Activated CD4-positive, CD25-positive, alpha-beta regulatory T cell treated with anti-CD3 and anti-CD28 coated beads, Interleukin-2, amount 50 U/mL, for 16 hours (primary cell): ENCODE results near the gene METTL15.
"Not testable (repeated sequence)": the region's sequence is repeated elsewhere in the genome, so short reads cannot be mapped to it uniquely, and the experiment has no call there.

Experiments used
- DNase-seq: peaks from one replicate; pipeline ENCODE4 v3.0.0-alpha.2; 2020; ENCODE audit warnings: low read depth, low spot score

The METTL15 gene

DNA sequence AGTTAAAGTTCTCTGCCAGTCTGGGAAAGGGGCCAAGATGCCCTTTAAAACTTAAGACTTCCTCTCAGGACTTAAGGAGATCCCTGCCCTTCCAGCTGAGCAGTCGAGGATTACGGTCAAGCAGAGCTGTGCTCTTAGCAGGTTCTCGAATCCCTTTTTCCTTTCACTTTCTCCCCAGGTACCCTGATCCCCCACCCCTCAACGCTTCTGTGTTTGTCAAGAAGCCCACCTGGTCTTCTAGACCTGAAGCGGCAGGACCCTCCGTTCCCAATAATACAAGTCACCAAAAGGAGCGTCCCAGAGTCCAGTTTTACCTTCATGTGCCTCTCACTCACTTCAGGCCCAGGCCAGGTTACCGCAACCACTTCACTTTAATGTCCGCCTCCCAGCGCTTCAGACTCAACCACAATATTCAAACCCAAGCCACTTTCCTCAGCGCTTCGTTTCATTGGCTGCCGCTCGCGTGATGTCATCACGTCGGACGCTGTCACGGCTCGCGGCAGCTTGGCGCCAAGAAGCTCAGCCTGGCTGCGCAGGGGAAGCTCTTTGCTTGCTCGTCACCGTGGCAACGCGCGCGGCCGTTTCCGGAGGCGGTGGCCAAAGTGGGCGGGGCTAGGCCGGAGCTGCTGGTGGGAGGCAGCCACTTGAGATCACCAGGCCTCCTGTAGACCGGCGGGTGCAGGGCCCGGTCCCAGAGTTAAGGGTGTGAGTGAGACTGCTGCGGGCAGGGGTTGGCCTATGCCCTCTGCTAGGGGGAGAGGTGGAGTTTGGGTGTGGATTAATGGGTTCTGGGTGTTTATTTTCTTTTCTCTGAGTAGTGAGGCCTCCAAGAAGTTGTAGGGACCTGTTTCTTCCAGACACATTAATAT lies at the start of gene METTL15, which contains the start of gene KIF18A:
TSS of gene METTL15 (plus strand) at position 639 of the 869 bp plus-strand sequence. CDS start 4,947 bp downstream, outside the sequence.
TSS of gene KIF18A (minus strand) at position 407 of the 869 bp plus-strand sequence. CDS start 10,209 bp downstream, outside the sequence.
- peak; percentile 99 for DNase-seq

DNA sequence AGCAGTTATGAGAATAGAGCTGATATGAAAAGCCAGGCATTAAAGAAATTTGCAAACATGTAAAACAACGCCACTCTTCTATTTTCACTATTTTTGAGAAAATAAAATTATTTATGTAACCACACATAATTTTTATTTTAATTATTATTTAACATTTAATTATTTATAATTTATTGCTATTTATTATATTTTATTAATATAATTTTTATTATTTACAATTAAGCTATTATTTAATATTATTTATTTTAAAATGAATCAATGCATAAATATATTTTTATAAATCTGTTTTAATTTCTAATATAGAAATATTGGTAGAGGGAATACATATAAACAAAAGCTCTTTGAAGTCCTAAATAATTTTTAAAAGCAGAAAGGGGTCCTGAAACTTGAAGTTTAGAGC lies 36.9 kb upstream of the METTL15 start:
- no peak for DNase-seq

DNA sequence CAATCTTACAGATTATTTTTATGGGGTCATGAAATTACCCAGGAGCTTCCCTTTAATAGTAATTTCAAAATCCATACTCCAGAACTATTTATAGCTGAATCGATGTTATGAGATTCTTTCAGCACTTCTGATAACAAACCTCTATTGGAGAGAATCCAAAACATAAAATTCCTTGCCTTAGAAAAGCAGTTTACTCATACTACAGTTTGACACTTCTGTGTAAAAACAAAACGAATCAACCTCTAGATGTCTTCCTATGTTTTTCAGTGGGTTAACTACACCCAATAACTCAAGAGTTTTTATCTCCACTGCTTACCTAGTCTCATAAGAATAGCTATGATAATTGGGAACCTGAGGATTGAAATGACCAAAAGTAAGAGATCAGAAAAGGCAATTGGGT lies 35.9 kb upstream of the METTL15 start:
- DNase-seq: no peak

DNA sequence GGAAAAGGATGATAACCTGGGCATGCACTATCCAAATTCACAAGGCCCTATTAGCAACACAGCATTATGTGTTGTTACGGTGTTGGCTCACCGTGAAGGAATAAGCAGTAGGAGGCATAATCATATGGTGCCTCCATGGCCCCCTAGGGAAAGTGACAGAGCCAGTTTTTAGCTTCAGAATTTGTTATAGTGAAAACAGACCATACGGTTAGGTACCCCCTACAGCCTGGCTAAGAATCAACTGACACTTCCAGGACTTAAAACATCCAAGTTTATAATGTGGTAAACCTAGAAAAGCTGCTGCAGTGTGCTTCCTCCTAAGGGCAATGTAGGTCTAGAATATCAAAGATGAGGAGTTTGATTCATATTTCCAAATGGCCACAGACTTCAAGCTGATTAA lies 30.7 kb upstream of the METTL15 start:
- DNase-seq: no peak

DNA sequence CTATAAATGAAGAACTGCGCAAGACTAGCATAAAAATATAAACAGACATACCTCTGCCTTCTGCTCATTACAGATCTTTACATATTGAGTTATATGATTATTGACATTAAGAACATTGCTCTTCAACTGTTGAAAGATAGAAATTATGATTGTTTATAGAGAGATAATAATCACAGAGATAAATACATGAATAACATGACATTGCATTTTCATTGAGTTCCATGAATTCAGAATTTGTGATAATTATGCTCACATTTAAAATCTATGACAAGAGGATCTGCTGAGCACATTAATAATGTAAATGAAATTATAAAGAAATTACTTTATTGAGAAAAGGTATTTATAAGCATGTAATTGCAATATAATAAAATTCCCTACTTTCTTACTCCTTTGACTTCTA lies 25.1 kb upstream of the METTL15 start:
- no peak for DNase-seq

GRCh38 chr11:28086569-28086968 lies 21.6 kb upstream of the METTL15 start:
- DNase-seq: no peak

GRCh38 chr11:28087192-28087591 lies 21.0 kb upstream of the METTL15 start:
- DNase-seq: not testable (repeated sequence)

DNA sequence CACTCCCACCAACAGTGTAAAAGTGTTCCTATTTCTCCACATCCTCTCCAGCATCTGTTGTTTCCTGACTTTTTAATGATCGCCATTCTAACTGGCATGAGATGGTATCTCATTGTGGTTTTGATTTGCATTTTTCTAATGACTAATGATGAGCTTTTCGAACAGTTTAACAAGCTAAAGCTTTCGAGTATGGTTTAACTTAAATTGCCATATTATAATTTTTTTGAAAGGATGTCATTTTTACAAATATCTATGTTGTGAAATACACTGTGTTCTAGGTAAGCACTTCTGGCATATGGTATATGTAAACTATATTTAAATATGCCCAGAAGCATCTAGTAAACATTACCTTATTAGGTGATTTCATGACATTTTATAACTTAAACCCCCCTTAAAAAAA lies 20.5 kb upstream of the METTL15 start:
- DNase-seq: not testable (repeated sequence)

GRCh38 chr11:28089378-28089777 lies 18.8 kb upstream of the METTL15 start:
- DNase-seq: no peak

DNA sequence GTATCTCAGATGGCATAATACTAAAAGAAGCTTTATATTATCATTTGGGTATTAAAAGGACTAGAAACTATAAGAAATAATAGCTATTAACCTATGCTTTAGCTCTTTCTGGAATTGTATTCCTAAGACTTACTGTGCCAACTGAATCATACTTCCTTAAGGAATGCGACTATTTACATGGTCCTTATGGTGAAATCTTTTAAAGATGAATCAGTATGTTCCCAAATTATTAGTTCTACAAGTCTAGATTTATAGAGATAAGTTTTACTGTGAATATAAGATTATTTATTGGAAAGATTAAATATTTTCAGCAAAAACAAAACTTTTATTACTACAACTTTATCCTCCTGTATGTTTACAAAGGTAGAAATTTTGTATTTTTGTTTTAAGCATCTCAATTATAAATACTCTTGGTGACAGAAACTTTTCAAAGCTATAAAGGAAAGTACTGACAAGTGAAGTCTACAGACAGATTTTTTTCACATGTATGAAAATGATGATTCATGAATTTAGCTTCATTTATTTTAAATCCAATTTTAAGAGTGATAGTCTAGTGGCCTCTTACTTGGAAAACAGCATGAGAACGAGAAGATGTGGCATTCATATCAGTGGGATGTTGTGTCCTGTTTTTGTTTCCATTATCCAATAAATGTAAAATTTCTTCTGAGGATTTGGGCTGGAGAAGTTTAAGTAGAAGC lies 18.0 kb upstream of the METTL15 start:
- DNase-seq: no peak

- no peak for DNase-seq
Measured at GRCh38 chr11:28092786-28093185, 15.4 kb upstream of the METTL15 start.

- DNase-seq: no peak
Measured at GRCh38 chr11:28098257-28098656, 9.9 kb upstream of the METTL15 start.

- no peak for DNase-seq
Measured at GRCh38 chr11:28099715-28100114, 8.5 kb upstream of the METTL15 start.

DNA sequence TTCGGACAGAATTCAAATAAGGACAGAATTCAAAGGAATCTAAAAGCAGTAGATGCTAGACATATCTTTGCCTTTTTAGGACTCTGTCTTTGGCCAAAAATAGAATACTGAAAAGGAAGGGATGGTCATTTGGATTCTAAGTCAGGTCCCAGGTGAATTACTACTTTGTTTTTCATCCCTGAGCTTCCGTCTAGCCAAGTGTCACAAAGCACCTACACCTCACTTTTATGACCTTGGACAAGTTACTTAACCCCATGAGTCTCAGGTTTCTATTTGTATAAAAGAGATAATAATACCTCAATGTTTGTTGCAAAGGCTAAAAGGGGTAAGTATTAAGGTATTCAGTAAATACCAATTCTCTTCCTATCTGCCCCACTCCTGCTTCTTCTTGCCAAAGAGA lies 7.5 kb upstream of the METTL15 start:
- DNase-seq: no peak

DNA sequence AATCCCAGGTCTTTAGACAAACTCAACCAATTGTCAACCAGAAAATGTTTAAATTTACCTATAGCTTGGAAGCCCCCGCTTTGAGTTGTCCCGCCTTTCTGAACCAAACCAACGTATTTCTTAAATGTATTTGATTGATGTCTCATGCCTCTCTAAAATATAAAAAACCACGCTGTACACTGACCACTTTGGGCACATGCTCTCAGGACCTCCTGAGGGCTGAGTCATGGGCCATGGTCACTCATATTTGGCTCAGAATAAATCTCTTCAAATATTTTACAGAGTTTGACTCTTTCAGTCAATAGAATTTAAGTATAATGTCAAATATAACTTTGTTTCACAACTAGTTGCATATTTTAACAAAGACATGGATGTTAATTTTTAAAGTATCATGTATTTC lies 5.9 kb upstream of the METTL15 start:
- DNase-seq: not testable (repeated sequence)

DNA sequence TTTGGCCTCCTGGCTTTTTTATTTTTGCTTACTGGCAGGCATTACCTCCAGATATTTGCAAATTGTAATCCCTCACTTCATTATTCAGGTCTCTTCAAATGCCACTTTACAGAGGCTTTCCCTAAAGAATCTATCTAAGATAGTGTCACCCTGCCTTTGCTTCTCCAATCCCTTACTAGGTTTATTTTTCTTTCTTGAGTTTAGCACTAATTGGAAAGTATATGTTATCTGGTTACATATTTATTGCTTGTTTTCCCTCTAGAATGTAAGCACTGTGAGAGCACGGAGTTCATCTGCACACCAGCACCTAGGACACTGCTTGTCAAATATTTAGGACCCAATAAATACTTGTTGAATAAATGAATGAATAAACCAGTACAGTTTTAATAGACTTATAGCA lies 3.8 kb upstream of the METTL15 start:
- no peak for DNase-seq

- DNase-seq: no peak
Measured at GRCh38 chr11:28104984-28105383, 3.2 kb upstream of the METTL15 start.

DNA sequence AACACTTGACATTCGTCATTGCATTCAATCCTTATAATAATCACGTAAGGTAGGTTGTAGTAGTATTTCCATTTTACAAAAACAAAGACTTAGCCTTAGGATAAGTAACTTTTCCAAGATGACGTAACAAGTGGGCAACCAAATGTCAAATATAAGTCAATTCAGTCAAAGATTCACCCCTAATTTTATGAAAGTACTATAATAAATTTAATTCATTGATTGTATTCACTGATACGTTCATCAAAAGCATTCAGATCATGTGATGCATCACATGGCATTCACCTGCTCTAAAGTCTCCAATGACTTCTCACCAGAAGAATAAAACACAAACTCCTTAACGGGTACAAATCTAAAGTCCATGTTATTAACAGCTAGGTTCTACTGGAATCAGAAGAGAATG lies 2.3 kb upstream of the METTL15 start:
- no peak for DNase-seq

GRCh38 chr11:28106353-28107043 lies 1.7 kb upstream of the METTL15 start:
- no peak for DNase-seq

DNA sequence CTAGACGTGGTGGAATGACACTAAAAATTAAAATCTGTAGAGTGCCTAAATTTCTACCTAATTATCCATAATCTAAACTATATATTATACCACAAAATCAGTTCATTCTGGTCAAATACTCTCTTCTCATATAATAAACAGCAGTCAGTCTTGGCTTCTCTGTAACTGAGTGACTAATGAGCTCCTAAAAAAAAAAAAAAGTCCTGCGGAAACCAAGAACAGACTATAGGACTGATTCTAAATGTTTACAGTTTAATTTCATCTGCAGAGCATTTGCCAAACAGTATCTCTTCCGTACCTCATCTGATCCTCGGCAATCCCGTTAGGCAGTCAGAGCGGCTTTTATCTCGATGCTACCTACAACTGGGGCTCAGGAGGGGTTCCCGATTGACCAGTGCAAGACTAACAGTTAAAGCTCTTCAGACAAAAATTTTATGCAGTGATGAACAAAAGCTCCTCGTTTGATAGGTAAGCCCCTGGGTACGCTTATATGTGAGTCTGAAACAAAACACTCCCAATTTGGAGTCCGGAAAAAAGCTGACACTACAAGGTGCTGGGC lies 918 bp upstream of the METTL15 start:
- no peak for DNase-seq

- DNase-seq: no peak
Measured at GRCh38 chr11:28108958-28109357, 770 bp downstream of the METTL15 start.
